Measurements from ENCODE around the gene SWAP70. TPM values are rescaled to one million over a fixed set of nuclear protein-coding genes. Genes with fewer than 3 reads are reported as not detected.

The SWAP70 gene
- total and polyA plus RNA-seq, 2 of the 13 experiments (the other 11 are each of a cell fraction or from before 2014, with no cell fraction given): 4.6 to 8.7 TPM

DNA sequence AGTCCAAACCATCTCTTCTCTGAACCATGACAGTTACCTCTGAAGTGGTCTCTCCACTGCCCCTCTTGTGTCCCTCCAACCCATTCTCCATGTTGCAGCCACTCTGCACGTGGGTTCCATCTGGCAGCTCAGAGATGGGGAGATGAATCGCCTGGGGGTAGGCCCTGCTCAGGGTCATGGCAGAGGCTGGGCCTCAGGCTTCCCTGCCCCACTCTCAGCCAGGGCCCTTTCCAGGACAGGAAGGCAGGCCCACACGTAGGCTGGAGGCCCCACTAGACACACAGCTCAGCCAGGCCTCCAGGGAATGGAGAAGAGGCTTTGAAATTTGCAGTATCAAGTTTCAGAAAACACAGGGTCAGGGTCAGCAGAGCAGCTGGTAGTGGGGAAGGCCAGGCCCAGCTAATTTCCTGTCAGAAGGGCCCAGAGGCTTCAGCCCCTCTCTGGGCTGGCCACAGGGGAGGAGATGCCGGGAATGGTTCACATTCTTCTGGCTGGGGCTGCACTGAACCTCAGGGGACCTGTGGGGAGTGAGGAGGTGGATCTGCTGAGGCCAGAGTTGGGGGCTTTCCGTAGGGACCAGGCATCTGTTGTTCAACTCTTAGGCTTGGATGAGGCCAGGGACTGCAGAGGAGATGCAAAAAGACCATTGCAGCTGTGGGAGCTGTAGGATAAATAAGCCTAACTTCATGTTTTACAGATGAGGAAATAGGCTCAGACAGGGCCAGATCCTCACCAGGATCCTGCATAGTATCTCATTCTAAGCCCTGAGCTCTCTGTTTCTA lies 101.6 kb downstream of the SWAP70 start (continued):
- TF ChIP-seq TAF1 (CRISPR knock-in tag; IDR thresholded peaks at IDR 0.05): peak; percentile 31; the same call in 1 of the 2 replicates
- no peak; the same call in 1 of the 2 replicates for TF ChIP-seq ZNF678 (CRISPR knock-in tag; IDR thresholded peaks at IDR 0.05)
- TF ChIP-seq ZNF343 (CRISPR knock-in tag; IDR thresholded peaks at IDR 0.05): no peak; the same call in 1 of the 2 replicates
- TF ChIP-seq, protein P1, sequence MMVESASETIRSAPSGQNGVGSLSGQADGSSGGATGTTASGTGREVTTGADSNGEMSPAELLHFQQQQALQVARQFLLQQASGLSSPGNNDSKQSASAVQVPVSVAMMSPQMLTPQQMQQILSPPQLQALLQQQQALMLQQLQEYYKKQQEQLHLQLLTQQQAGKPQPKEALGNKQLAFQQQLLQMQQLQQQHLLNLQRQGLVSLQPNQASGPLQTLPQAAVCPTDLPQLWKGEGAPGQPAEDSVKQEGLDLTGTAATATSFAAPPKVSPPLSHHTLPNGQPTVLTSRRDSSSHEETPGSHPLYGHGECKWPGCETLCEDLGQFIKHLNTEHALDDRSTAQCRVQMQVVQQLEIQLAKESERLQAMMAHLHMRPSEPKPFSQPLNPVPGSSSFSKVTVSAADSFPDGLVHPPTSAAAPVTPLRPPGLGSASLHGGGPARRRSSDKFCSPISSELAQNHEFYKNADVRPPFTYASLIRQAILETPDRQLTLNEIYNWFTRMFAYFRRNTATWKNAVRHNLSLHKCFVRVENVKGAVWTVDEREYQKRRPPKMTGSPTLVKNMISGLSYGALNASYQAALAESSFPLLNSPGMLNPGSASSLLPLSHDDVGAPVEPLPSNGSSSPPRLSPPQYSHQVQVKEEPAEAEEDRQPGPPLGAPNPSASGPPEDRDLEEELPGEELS (CRISPR knock-in tag; IDR thresholded peaks at IDR 0.05): peak; percentile 85
- TF ChIP-seq, protein P2, sequence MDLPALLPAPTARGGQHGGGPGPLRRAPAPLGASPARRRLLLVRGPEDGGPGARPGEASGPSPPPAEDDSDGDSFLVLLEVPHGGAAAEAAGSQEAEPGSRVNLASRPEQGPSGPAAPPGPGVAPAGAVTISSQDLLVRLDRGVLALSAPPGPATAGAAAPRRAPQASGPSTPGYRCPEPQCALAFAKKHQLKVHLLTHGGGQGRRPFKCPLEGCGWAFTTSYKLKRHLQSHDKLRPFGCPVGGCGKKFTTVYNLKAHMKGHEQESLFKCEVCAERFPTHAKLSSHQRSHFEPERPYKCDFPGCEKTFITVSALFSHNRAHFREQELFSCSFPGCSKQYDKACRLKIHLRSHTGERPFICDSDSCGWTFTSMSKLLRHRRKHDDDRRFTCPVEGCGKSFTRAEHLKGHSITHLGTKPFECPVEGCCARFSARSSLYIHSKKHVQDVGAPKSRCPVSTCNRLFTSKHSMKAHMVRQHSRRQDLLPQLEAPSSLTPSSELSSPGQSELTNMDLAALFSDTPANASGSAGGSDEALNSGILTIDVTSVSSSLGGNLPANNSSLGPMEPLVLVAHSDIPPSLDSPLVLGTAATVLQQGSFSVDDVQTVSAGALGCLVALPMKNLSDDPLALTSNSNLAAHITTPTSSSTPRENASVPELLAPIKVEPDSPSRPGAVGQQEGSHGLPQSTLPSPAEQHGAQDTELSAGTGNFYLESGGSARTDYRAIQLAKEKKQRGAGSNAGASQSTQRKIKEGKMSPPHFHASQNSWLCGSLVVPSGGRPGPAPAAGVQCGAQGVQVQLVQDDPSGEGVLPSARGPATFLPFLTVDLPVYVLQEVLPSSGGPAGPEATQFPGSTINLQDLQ (CRISPR knock-in tag; IDR thresholded peaks at IDR 0.05): no peak
- TF ChIP-seq ZZZ3 (CRISPR knock-in tag; IDR thresholded peaks at IDR 0.05; ENCODE audit: borderline replicate concordance): peak; percentile 65; the same call in 1 of the 2 replicates
- TF ChIP-seq MTF2 (CRISPR knock-in tag; IDR thresholded peaks at IDR 0.05; ENCODE audit: borderline replicate concordance): no peak
- TF ChIP-seq RAD21 (CRISPR knock-in tag; IDR thresholded peaks at IDR 0.05): 0 out of 2 replicates have a peak, but pooled peaks have one; percentile 34
- no peak for TF ChIP-seq ZNF879 (CRISPR knock-in tag; IDR thresholded peaks at IDR 0.05)
- no peak for TF ChIP-seq ELF4 (CRISPR knock-in tag; IDR thresholded peaks at IDR 0.05; ENCODE audit: borderline replicate concordance)
- TF ChIP-seq, protein P3, sequence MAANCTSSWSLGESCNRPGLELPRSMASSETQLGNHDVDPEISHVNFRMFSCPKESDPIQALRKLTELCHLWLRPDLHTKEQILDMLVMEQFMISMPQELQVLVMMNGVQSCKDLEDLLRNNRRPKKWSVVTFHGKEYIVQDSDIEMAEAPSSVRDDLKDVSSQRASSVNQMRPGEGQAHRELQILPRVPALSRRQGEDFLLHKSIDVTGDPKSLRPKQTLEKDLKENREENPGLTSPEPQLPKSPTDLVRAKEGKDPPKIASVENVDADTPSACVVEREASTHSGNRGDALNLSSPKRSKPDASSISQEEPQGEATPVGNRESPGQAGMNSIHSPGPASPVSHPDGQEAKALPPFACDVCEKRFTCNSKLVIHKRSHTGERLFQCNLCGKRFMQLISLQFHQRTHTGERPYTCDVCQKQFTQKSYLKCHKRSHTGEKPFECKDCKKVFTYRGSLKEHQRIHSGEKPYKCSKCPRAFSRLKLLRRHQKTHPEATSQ (CRISPR knock-in tag; IDR thresholded peaks at IDR 0.05; ENCODE audit: borderline replicate concordance): peak; percentile 94; the same call in 1 of the 2 replicates
- TF ChIP-seq, protein P4, sequence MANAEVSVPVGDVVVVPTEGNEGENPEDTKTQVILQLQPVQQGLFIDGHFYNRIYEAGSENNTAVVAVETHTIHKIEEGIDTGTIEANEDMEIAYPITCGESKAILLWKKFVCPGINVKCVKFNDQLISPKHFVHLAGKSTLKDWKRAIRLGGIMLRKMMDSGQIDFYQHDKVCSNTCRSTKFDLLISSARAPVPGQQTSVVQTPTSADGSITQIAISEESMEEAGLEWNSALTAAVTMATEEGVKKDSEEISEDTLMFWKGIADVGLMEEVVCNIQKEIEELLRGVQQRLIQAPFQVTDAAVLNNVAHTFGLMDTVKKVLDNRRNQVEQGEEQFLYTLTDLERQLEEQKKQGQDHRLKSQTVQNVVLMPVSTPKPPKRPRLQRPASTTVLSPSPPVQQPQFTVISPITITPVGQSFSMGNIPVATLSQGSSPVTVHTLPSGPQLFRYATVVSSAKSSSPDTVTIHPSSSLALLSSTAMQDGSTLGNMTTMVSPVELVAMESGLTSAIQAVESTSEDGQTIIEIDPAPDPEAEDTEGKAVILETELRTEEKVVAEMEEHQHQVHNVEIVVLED (CRISPR knock-in tag; IDR thresholded peaks at IDR 0.05; ENCODE audit: borderline replicate concordance): peak; percentile 59; the same call in 1 of the 2 replicates
- TF ChIP-seq ZBTB7A (CRISPR knock-in tag; IDR thresholded peaks at IDR 0.05): peak; percentile 93; the same call in 1 of the 2 replicates
- no peak for TF ChIP-seq HCFC1 (IDR thresholded peaks at IDR 0.05; ENCODE audit: low read depth, low read length)
- TF ChIP-seq ZNF652 (CRISPR knock-in tag; IDR thresholded peaks at IDR 0.05; ENCODE audit: borderline replicate concordance, low read depth): no peak
- TF ChIP-seq, protein P5, sequence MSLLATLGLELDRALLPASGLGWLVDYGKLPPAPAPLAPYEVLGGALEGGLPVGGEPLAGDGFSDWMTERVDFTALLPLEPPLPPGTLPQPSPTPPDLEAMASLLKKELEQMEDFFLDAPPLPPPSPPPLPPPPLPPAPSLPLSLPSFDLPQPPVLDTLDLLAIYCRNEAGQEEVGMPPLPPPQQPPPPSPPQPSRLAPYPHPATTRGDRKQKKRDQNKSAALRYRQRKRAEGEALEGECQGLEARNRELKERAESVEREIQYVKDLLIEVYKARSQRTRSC (CRISPR knock-in tag; IDR thresholded peaks at IDR 0.05; ENCODE audit: low read depth): no peak
- no peak for TF ChIP-seq SP2 (CRISPR knock-in tag; IDR thresholded peaks at IDR 0.05)
- no peak for TF ChIP-seq POLR2AphosphoS2 (IDR thresholded peaks at IDR 0.05; ENCODE audit: low read depth, low read length)
- TF ChIP-seq SP140L (CRISPR knock-in tag; IDR thresholded peaks at IDR 0.05; ENCODE audit: borderline replicate concordance): no peak
- no peak for TF ChIP-seq ZSCAN25 (CRISPR knock-in tag; IDR thresholded peaks at IDR 0.05)
- no peak for TF ChIP-seq ZNF780A (CRISPR knock-in tag; IDR thresholded peaks at IDR 0.05)
